OCI-LY7 (cell line): ENCODE results near the gene MIDN. TPM values are rescaled to one million over a fixed set of nuclear protein-coding genes. Genes with fewer than 3 reads are reported as not detected.

Experiments
- BruUV-seq: library from RNA; stranded (reverse); fragments of 400-500 nt; replicated peaks from 2 replicates; lab custom pipeline; 2021; lab: Mats Ljungman, UMichigan
- CTCF ChIA-PET: fragments of 300-600 bp; sonication (Branson Sonifier 250); formaldehyde crosslinking; loops from one replicate; lab custom pipeline; 2022; ENCODE audit warnings: antibody characterized with exemption; ENCODE audit not compliant: unreplicated experiment; lab: Charles Lee
- POLR2A ChIA-PET: fragments of 300-600 bp; sonication (Branson Sonifier 250); formaldehyde crosslinking; loops from one replicate; lab custom pipeline; 2022; ENCODE audit warnings: antibody characterized with exemption; lab: Charles Lee
- DNase-seq: peaks from one replicate; pipeline ENCODE4 v3.0.0-alpha.2; 2015; ENCODE audit warnings: low spot score
- H2AFZ ChIP-seq: fragments of 200-600 bp; sonication (generic), shearing (Covaris generic); 2 replicates; pipeline ENCODE4 v1.6.1; 2014; ENCODE audit warnings: mild to moderate bottlenecking, antibody characterized with exemption, low read length, moderate library complexity
- H3K27ac ChIP-seq: fragments of 200-600 bp; sonication (generic); 2 replicates; pipeline ENCODE4 v1.5.1; 2014; ENCODE audit warnings: mixed run types, low read depth, mild to moderate bottlenecking, moderate library complexity, low read length, inconsistent platforms; ENCODE audit not compliant: poor library complexity, severe bottlenecking
- H3K36me3 ChIP-seq: fragments of 200-600 bp; sonication (generic); 2 replicates; pipeline ENCODE4 v1.6.1; 2014; ENCODE audit warnings: mild to moderate bottlenecking, antibody characterized with exemption, low read length, moderate library complexity, mixed read lengths; ENCODE audit not compliant: insufficient read depth
- H3K4me1 ChIP-seq: fragments of 200-600 bp; sonication (generic); 2 replicates; pipeline ENCODE4 v1.5.1; 2014; ENCODE audit warnings: mild to moderate bottlenecking, low read length; ENCODE audit not compliant: insufficient read depth, poor library complexity, severe bottlenecking
- H3K4me2 ChIP-seq: fragments of 200-600 bp; sonication (generic); 2 replicates; pipeline ENCODE4 v1.6.1; 2014; ENCODE audit warnings: mild to moderate bottlenecking, low read length
- H3K4me3 ChIP-seq: fragments of 200-600 bp; sonication (generic); 2 replicates; pipeline ENCODE4 v1.5.1; 2014; ENCODE audit warnings: mild to moderate bottlenecking, low read depth, low read length; ENCODE audit not compliant: poor library complexity, severe bottlenecking
- H3K79me2 ChIP-seq: fragments of 200-600 bp; sonication (generic); 2 replicates; pipeline ENCODE4 v1.6.1; 2016; ENCODE audit warnings: low read depth, mild to moderate bottlenecking, low read length, moderate library complexity, mixed read lengths; ENCODE audit not compliant: insufficient read depth
- H3K9me2 ChIP-seq: fragments of 200-600 bp; sonication (generic); 2 replicates; pipeline ENCODE4 v1.6.1; 2016; ENCODE audit warnings: mild to moderate bottlenecking, low read length, mixed read lengths; ENCODE audit not compliant: insufficient read depth
- H3K9me3 ChIP-seq: fragments of 200-600 bp; sonication (generic); 2 replicates; pipeline ENCODE4 v1.6.1; 2014; ENCODE audit warnings: mild to moderate bottlenecking, mixed run types, low read length, mixed read lengths
- H4K20me1 ChIP-seq: fragments of 200-600 bp; sonication (generic); 2 replicates; pipeline ENCODE4 v1.6.1; 2014; ENCODE audit warnings: mild to moderate bottlenecking, antibody characterized with exemption, low read length, moderate library complexity, mixed read lengths; ENCODE audit not compliant: insufficient read depth
- EZH2phosphoT487 ChIP-seq: fragments of 200-600 bp; sonication (generic); IDR thresholded peaks from 2 replicates; pipeline ENCODE4 v1.6.1; 2018; ENCODE audit warnings: low read depth, borderline replicate concordance, mild to moderate bottlenecking, mixed run types, antibody characterized with exemption, low read length, moderate library complexity, mixed read lengths
- intact Hi-C: fragments of 100-400 bp; cut with micrococcal nuclease; formaldehyde crosslinking; loops from one replicate; pipeline ENCODE4 v1.10.0; 2022; ENCODE audit not compliant: unreplicated experiment
- total RNA-seq, 2 experiments: library from RNA; depleted of rRNA in 1 of 2; stranded (reverse); fragments of >200 nt in 1 of 2; shearing (Covaris generic) in 1 of 2; gene quantifications; 2 replicates each; pipeline ENCODE4 v1.2.3, GENCODE V29; 2014 to 2022
- TF ChIP-seq, protein P1 (sequence below): fragments of 200-600 bp; sonication (generic); conservative IDR thresholded peaks from 2 replicates; pipeline ENCODE4 v1.5.1; 2014; ENCODE audit warnings: mild to moderate bottlenecking, antibody characterized with exemption, low read length, moderate library complexity, mixed read lengths

Gene MIDN
- total RNA-seq, 2 experiments from 2014 or later, result 20.3 to 70.9 TPM

DNA sequence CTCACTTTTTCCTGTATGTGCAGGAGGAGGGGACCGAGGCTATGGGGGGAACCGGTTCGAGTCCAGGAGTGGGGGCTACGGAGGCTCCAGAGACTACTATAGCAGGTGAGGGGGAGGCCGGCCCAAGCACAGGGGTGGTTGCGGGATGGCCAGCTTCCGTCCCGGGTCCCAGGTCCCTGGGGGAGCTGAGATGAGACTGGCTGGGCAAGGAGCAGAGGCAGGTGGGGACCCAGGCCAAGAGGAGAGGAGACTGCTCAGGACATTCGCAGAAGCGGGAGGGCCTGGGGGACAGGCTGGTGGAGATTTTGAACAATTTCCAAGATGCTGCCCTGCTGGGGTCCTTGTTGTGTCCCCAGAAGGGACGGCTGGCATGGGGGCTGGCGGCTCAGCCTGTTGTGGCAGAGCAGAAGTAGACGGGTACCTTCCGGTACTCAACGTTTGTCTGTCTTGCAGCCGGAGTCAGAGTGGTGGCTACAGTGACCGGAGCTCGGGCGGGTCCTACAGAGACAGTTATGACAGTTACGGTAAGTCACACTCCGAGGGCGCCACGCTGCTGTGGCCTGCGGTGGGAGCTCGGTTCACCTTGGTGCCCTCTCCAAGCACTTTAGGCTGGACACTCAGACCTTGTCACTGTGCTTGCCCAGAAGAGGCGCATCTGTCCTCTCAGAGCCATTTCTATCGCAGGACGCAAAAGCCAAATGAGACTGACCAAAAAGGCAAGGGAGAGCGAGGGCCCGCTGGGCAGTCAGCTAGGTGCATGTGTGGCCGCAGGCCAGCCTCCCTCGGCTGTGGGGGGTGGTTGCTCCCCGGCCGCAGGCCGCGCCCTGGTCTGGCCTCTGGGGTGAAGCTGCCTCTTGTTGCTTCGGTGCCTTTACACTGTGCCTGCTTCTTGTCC lies 23.4 kb downstream of the MIDN start:
- Histone ChIP-seq H3K4me3 (peak overlapping the region; percentile 82), H3K36me3 (peaks cover 63% of the 10 kb centered on the region), H3K9me3 (no peaks in the 10 kb centered on the region), H3K4me2 (peak overlapping the region; percentile 100), H4K20me1 (peaks cover 3% of the 10 kb centered on the region; the same call in 1 of the 2 replicates), H3K27ac (peak overlapping the region; percentile 69), H3K4me1 (peaks cover 71% of the 10 kb centered on the region), H3K9me2 (no peaks in the 10 kb centered on the region), H2AFZ (no peak overlapping the region), H3K79me2 (peaks cover 54% of the 10 kb centered on the region)
- BruUV-seq, result no TSS peak
- POLR2A ChIA-PET, result no interaction called here
- no peak for TF ChIP-seq EZH2phosphoT487
- TF ChIP-seq, protein P1, sequence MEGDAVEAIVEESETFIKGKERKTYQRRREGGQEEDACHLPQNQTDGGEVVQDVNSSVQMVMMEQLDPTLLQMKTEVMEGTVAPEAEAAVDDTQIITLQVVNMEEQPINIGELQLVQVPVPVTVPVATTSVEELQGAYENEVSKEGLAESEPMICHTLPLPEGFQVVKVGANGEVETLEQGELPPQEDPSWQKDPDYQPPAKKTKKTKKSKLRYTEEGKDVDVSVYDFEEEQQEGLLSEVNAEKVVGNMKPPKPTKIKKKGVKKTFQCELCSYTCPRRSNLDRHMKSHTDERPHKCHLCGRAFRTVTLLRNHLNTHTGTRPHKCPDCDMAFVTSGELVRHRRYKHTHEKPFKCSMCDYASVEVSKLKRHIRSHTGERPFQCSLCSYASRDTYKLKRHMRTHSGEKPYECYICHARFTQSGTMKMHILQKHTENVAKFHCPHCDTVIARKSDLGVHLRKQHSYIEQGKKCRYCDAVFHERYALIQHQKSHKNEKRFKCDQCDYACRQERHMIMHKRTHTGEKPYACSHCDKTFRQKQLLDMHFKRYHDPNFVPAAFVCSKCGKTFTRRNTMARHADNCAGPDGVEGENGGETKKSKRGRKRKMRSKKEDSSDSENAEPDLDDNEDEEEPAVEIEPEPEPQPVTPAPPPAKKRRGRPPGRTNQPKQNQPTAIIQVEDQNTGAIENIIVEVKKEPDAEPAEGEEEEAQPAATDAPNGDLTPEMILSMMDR, result no peak
- no peak for DNase-seq
- CTCF ChIA-PET, result no interaction called here
- intact Hi-C loops, result no loop called here

DNA sequence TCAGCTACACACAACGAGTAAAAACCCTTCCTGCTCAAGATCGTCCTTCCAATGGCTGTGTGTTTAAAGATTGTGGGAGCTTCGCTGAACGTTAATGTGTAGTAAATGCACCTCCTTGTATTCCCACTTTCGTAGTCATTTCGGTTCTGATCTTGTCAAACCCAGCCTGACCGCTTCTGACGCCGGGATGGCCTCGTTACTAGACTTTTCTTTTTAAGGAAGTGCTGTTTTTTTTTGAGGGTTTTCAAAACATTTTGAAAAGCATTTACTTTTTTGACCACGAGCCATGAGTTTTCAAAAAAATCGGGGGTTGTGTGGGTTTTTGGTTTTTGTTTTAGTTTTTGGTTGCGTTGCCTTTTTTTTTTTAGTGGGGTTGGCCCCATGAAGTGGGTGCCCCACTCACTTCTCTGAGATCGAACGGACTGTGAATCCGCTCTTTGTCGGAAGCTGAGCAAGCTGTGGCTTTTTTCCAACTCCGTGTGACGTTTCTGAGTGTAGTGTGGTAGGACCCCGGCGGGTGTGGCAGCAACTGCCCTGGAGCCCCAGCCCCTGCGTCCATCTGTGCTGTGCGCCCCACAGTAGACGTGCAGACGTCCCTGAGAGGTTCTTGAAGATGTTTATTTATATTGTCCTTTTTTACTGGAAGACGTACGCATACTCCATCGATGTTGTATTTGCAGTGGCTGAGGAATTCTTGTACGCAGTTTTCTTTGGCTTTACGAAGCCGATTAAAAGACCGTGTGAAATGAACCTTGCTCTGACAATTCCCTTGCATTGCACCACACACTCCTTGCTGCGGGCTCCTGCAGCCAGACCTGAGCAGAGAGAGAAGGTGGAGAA lies 24.3 kb downstream of the MIDN start:
- Histone ChIP-seq H3K27ac (peak overlapping the region; percentile 92), H3K79me2 (peaks cover 62% of the 10 kb centered on the region), H3K4me1 (peaks cover 69% of the 10 kb centered on the region)

More for the DNA sequence above, 24.3 kb downstream of the MIDN start:
- Histone ChIP-seq H3K9me3 (no peaks in the 10 kb centered on the region), H2AFZ (no peak overlapping the region), H3K4me3 (peak overlapping the region; percentile 82), H3K4me2 (peak overlapping the region; percentile 100), H3K36me3 (peaks cover 72% of the 10 kb centered on the region), H3K9me2 (no peaks in the 10 kb centered on the region), H4K20me1 (peaks cover 3% of the 10 kb centered on the region; the same call in 1 of the 2 replicates)
- TSS peak; percentile 76 for BruUV-seq
- DNase-seq, result no peak
- intact Hi-C loops, result no loop called here
- no peak for TF ChIP-seq EZH2phosphoT487
- TF ChIP-seq, protein P1, result no peak
- ChIA-PET CTCF (no interaction called here), POLR2A (interaction anchor here (1.0 kb wide), 1 partner anchor 77 kb away, joined by 3 read pairs; no protein-coding TSS in a partner anchor)
